Measurements from ENCODE around the gene NPVF.

The NPVF gene, protein sequence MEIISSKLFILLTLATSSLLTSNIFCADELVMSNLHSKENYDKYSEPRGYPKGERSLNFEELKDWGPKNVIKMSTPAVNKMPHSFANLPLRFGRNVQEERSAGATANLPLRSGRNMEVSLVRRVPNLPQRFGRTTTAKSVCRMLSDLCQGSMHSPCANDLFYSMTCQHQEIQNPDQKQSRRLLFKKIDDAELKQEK

DNA sequence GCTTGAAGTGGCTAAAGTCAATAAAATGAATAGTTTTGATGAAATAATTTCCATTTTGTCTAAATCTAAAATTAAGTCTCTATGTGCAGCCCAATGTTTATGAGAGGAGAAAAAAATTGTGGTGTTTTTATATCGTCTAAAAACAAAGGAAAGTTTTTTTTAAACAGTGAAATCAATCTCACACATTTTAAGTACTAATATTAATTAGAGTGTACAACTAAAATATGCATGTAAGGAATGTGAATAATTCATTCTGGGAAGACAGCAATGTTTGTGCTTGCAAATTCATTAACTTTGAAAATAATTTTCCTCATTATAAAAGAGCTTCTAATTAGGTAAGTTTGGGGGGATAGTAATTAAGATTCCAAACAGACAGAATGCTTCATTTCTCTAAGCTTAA, at the start of gene NPVF:
Gene NPVF (minus strand): TSS at position 101 of the 400 bp plus-strand sequence. CDS start 47 bp downstream, at position 54.
- Histone ChIP-seq H3K27me3 (ENCODE audit: insufficient read depth, low read length) (peaks cover 66% of the 10 kb centered on the region), H3K36me3 (ENCODE audit: insufficient read depth, low read length) (no peaks in the 10 kb centered on the region), H2AFZ (ENCODE audit: low read length, unreplicated experiment) (no peak within 1 kb of the TSS), H3K79me2 (ENCODE audit: control insufficient read depth, insufficient read depth, low read length, unreplicated experiment) (no peaks in the 10 kb centered on the region), H3K4me1 (ENCODE audit: control insufficient read depth, insufficient read depth, low read length, unreplicated experiment) (no peaks in the 10 kb centered on the region), H3K27ac (ENCODE audit: low read depth, low read length) (no peak within 1 kb of the TSS), H3K4me3 (ENCODE audit: low read depth, low read length) (no peak within 1 kb of the TSS)

DNA sequence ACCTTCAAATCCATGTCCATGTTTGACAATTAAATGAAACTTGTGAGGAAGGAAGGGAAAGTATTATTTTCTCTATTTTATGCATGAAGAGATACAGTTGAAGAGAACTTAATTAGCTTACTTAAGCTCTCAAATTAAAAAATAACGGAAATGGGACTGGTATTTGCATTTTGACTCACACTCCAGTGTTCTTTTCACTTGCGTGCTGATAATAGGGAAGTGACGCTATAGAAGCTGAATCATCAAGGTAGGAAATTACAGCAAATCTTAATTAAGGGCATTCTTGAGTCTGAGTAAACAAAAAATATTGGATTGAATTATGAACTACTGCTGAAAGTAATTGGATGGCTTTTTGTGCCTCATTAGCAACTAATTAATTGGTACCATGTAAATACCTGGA, 44.0 kb upstream of the NPVF start:
- Histone ChIP-seq H3K4me3 (ENCODE audit: low read depth, low read length) (no peak overlapping the region), H3K27me3 (ENCODE audit: insufficient read depth, low read length) (peaks cover 23% of the 10 kb centered on the region), H3K36me3 (ENCODE audit: insufficient read depth, low read length) (no peaks in the 10 kb centered on the region), H2AFZ (ENCODE audit: low read length, unreplicated experiment) (no peak overlapping the region), H3K4me1 (ENCODE audit: control insufficient read depth, insufficient read depth, low read length, unreplicated experiment) (no peaks in the 10 kb centered on the region), H3K79me2 (ENCODE audit: control insufficient read depth, insufficient read depth, low read length, unreplicated experiment) (no peaks in the 10 kb centered on the region), H3K27ac (ENCODE audit: low read depth, low read length) (no peak overlapping the region)

DNA sequence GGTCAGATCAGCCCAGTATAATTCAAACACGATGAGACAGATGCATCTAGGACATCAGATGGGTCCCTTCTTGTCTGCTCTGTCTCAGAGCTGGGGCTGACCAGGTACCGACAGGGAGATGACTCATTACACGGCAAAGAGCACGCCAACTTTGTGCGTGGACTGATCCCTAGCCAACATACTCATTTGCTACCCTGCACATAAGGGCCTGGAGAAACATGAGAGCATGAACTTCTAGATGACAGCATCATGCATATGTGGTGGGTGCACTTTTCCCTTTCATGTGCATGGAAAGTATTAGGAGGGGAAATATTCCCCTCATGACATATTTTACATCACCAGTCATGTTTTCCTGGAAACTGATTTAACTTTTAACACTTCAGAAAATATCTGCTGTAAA, 35.1 kb upstream of the NPVF start:
- Histone ChIP-seq H3K4me3 (ENCODE audit: low read depth, low read length) (no peak overlapping the region), H3K36me3 (ENCODE audit: insufficient read depth, low read length) (no peaks in the 10 kb centered on the region), H3K27ac (ENCODE audit: low read depth, low read length) (no peak overlapping the region), H2AFZ (ENCODE audit: low read length, unreplicated experiment) (no peak overlapping the region), H3K79me2 (ENCODE audit: control insufficient read depth, insufficient read depth, low read length, unreplicated experiment) (no peaks in the 10 kb centered on the region), H3K4me1 (ENCODE audit: control insufficient read depth, insufficient read depth, low read length, unreplicated experiment) (peaks cover 4% of the 10 kb centered on the region), H3K27me3 (ENCODE audit: insufficient read depth, low read length) (peaks cover 23% of the 10 kb centered on the region)

DNA sequence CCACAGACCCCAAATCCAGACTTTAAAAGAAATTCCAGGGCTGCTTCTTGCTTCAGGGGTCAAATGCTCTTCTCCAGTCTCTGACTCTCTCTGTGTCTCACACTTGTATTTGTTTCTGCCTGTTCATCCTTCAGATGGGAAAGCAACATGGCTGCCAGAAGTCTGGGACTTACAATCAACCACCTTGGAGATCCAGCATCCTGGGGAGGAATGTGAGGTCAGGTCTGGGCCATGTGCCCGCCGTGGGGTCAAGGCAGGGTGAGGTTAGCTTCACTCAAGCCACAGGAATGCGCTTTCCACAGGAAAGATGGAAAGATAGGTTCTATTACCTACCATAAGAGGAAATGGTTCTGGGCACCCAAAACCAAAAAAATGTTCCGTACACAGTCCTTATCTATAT, 34.3 kb upstream of the NPVF start:
- Histone ChIP-seq H3K36me3 (ENCODE audit: insufficient read depth, low read length) (no peaks in the 10 kb centered on the region), H3K27me3 (ENCODE audit: insufficient read depth, low read length) (peaks cover 23% of the 10 kb centered on the region), H3K79me2 (ENCODE audit: control insufficient read depth, insufficient read depth, low read length, unreplicated experiment) (no peaks in the 10 kb centered on the region), H3K4me3 (ENCODE audit: low read depth, low read length) (no peak overlapping the region), H2AFZ (ENCODE audit: low read length, unreplicated experiment) (no peak overlapping the region), H3K27ac (ENCODE audit: low read depth, low read length) (no peak overlapping the region), H3K4me1 (ENCODE audit: control insufficient read depth, insufficient read depth, low read length, unreplicated experiment) (peaks cover 4% of the 10 kb centered on the region)

GRCh38 chr7:25261545-25262140, 33.4 kb upstream of the NPVF start:
- peaks cover 17% of the 10 kb centered on the region for H3K27me3 ChIP-seq (ENCODE audit: insufficient read depth, low read length)
- H3K4me1 ChIP-seq (ENCODE audit: control insufficient read depth, insufficient read depth, low read length, unreplicated experiment) = peaks cover 4% of the 10 kb centered on the region
- H3K79me2 ChIP-seq (ENCODE audit: control insufficient read depth, insufficient read depth, low read length, unreplicated experiment) = no peaks in the 10 kb centered on the region
- peak overlapping the region; percentile 44 for H2AFZ ChIP-seq (ENCODE audit: low read length, unreplicated experiment)
- H3K36me3 ChIP-seq (ENCODE audit: insufficient read depth, low read length) = no peaks in the 10 kb centered on the region
- no peak overlapping the region for H3K27ac ChIP-seq (ENCODE audit: low read depth, low read length)
- H3K4me3 ChIP-seq (ENCODE audit: low read depth, low read length) = peak overlapping the region; percentile 61

GRCh38 chr7:25260862-25261494, 32.7 kb upstream of the NPVF start:
- Histone ChIP-seq H3K27ac (ENCODE audit: low read depth, low read length) (no peak overlapping the region), H3K36me3 (ENCODE audit: insufficient read depth, low read length) (no peaks in the 10 kb centered on the region), H3K79me2 (ENCODE audit: control insufficient read depth, insufficient read depth, low read length, unreplicated experiment) (no peaks in the 10 kb centered on the region), H3K4me1 (ENCODE audit: control insufficient read depth, insufficient read depth, low read length, unreplicated experiment) (peaks cover 4% of the 10 kb centered on the region), H2AFZ (ENCODE audit: low read length, unreplicated experiment) (peak overlapping the region; percentile 56), H3K27me3 (ENCODE audit: insufficient read depth, low read length) (peaks cover 11% of the 10 kb centered on the region), H3K4me3 (ENCODE audit: low read depth, low read length) (peak overlapping the region; percentile 61)

DNA sequence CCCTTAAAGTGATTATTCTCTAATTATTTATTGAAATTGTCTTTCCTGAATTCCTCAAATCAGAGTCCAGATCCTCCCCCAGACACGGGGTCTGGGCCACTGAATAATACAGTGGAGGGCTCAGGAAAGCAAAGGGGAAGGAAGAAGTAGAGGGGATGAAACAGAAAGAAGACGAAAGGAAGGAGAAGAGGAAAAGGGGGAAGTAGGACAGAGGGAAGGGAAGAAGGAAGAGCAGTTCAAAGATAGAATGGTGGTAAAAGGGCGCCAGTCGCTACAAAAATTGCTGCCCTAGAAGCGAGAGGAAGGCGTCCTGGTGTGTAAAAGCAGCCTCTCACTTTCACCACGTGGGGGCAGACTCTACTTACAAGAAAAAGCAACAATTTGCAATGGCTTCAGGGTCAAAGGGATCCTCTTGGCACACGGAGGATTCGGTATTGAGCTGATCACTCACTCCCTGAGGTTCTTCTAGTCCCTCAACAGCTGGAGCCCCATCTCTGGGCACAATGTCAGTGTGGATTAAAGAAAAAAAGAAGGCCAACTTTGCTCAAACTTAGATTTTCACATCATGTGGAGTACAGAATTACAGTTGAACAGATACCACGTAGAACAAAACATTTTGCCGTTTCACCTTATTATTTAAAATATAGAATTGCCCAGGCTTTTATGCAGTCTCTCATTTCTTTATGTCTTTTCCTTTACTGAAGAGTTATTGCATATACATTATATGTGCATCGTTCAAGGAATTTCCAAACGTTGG, 31.4 kb upstream of the NPVF start:
- no peak overlapping the region for H3K4me3 ChIP-seq (ENCODE audit: low read depth, low read length)
- H3K27ac ChIP-seq (ENCODE audit: low read depth, low read length) = no peak overlapping the region
- peaks cover 4% of the 10 kb centered on the region for H3K4me1 ChIP-seq (ENCODE audit: control insufficient read depth, insufficient read depth, low read length, unreplicated experiment)
- no peaks in the 10 kb centered on the region for H3K36me3 ChIP-seq (ENCODE audit: insufficient read depth, low read length)
- H3K79me2 ChIP-seq (ENCODE audit: control insufficient read depth, insufficient read depth, low read length, unreplicated experiment) = no peaks in the 10 kb centered on the region
- peak overlapping the region; percentile 74 for H2AFZ ChIP-seq (ENCODE audit: low read length, unreplicated experiment)
- H3K27me3 ChIP-seq (ENCODE audit: insufficient read depth, low read length) = peaks cover 14% of the 10 kb centered on the region

GRCh38 chr7:25256333-25256819, 28.1 kb upstream of the NPVF start:
- Histone ChIP-seq H3K4me3 (ENCODE audit: low read depth, low read length) (no peak overlapping the region), H3K4me1 (ENCODE audit: control insufficient read depth, insufficient read depth, low read length, unreplicated experiment) (peaks cover 4% of the 10 kb centered on the region), H3K36me3 (ENCODE audit: insufficient read depth, low read length) (no peaks in the 10 kb centered on the region), H3K79me2 (ENCODE audit: control insufficient read depth, insufficient read depth, low read length, unreplicated experiment) (no peaks in the 10 kb centered on the region), H2AFZ (ENCODE audit: low read length, unreplicated experiment) (no peak overlapping the region), H3K27ac (ENCODE audit: low read depth, low read length) (no peak overlapping the region), H3K27me3 (ENCODE audit: insufficient read depth, low read length) (peaks cover 20% of the 10 kb centered on the region)

DNA sequence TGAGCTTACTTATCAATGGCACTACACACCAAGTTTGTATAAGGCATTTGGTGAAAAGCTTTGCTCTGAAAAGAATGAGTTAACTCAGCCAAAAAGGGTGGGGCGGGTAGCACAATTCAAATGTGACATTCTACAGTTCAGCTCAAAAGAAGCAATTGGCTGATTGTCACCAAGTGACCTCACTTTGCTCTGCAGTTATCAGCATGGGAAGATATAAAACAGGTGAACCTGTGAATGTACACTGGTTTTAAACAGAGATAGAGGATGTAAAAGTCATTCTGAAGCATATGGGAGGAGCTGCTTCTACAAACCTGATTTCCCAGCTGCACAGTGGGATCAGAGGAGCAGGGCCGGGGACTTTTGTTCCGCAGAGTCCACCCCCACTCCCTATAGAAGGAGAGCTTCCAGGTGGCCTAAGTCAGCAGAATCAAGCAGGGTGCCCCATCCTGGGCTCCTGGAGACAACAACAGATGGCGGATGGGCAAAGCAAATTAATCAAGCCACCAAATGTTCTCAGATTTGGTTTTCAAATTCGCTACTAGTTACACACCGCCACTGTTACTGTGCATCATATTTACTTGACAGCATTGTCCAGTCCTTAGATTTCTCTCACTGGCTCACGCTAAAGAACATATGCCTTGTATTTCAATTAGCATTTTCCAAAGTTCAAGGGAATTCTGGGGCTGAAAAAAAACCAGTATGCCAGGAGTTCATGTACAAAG, 27.5 kb upstream of the NPVF start:
- Histone ChIP-seq H3K79me2 (ENCODE audit: control insufficient read depth, insufficient read depth, low read length, unreplicated experiment) (no peaks in the 10 kb centered on the region), H3K27me3 (ENCODE audit: insufficient read depth, low read length) (peaks cover 20% of the 10 kb centered on the region), H2AFZ (ENCODE audit: low read length, unreplicated experiment) (no peak overlapping the region), H3K36me3 (ENCODE audit: insufficient read depth, low read length) (no peaks in the 10 kb centered on the region), H3K27ac (ENCODE audit: low read depth, low read length) (no peak overlapping the region), H3K4me1 (ENCODE audit: control insufficient read depth, insufficient read depth, low read length, unreplicated experiment) (peaks cover 4% of the 10 kb centered on the region), H3K4me3 (ENCODE audit: low read depth, low read length) (no peak overlapping the region)

DNA sequence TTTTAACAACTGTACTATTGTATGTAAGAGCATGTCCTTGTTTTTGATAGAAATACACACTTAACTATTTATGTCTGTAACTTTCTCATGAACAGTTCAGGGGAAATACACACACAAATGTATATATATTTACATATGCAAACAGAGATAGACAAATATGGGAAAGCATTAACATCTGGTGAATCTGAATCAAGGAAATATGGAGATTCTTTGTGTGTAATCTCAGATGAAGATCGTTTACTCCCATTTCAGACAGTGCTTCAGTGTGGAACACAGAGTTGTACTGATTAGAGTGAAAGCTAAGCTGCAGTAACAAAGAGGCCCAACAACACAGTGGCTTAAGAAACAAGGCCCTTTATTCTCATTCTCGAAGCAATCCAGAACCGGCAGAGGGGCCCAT, 26.3 kb upstream of the NPVF start:
- no peak overlapping the region for H3K27ac ChIP-seq (ENCODE audit: low read depth, low read length)

More for the DNA sequence above, 26.3 kb upstream of the NPVF start:
- peaks cover 20% of the 10 kb centered on the region for H3K27me3 ChIP-seq (ENCODE audit: insufficient read depth, low read length)
- no peaks in the 10 kb centered on the region for H3K4me1 ChIP-seq (ENCODE audit: control insufficient read depth, insufficient read depth, low read length, unreplicated experiment)
- no peaks in the 10 kb centered on the region for H3K36me3 ChIP-seq (ENCODE audit: insufficient read depth, low read length)
- no peak overlapping the region for H2AFZ ChIP-seq (ENCODE audit: low read length, unreplicated experiment)
- H3K4me3 ChIP-seq (ENCODE audit: low read depth, low read length) = no peak overlapping the region
- H3K79me2 ChIP-seq (ENCODE audit: control insufficient read depth, insufficient read depth, low read length, unreplicated experiment) = no peaks in the 10 kb centered on the region

Data from ACC112 (cell line).